OCI-LY3 (cell line): ENCODE data around the gene SLC25A47.

Experiments
- H2AFZ ChIP-seq: fragments of 200-600, 300-600 bp; shearing (Covaris generic); 2 replicates; pipeline ENCODE4 v1.6.0; 2014; ENCODE audit warnings: antibody characterized with exemption, low read depth, low read length
- H3K27ac ChIP-seq: fragments of 200-600, 300-600 bp; sonication (generic); 2 replicates; pipeline ENCODE4 v1.5.1; 2014; ENCODE audit warnings: mild to moderate bottlenecking, low read length, moderate library complexity, mixed read lengths
- H3K27me3 ChIP-seq: fragments of 200-600, 300-600 bp; sonication (generic); 2 replicates; pipeline ENCODE4 v1.6.1; 2014; ENCODE audit warnings: low read depth, low read length, mixed read lengths
- H3K36me3 ChIP-seq: fragments of 200-600, 300-600 bp; sonication (generic); replicated peaks from 2 replicates; pipeline ENCODE3; 2014; ENCODE audit warnings: low read depth, low read length, mixed read lengths
- H3K4me1 ChIP-seq: fragments of 300-600, 200-600 bp; sonication (generic); 2 replicates; pipeline ENCODE4 v1.6.1; 2014; ENCODE audit warnings: low read length, mixed read lengths
- H3K4me2 ChIP-seq: fragments of 200-600, 300-600 bp; sonication (generic); 2 replicates; pipeline ENCODE4 v1.6.1; 2014; ENCODE audit warnings: low read length, mixed read lengths
- H3K4me3 ChIP-seq: fragments of 300-600, 200-600 bp; sonication (generic); 2 replicates; pipeline ENCODE4 v1.5.1; 2014; ENCODE audit warnings: antibody characterized with exemption, mild to moderate bottlenecking, low read length, moderate library complexity
- H3K79me2 ChIP-seq: fragments of 300-600, 200-600 bp; shearing (Covaris generic); 2 replicates; pipeline ENCODE4 v1.6.1; 2014; ENCODE audit warnings: mild to moderate bottlenecking, low read length, mixed read lengths
- H3K9ac ChIP-seq: fragments of 300-600, 200-600 bp; shearing (Covaris generic); 2 replicates; pipeline ENCODE4 v1.6.0; 2014; ENCODE audit warnings: mild to moderate bottlenecking, low read length, moderate library complexity
- H3K9me3 ChIP-seq: fragments of 200-600, 300-600 bp; shearing (Covaris generic); 2 replicates; pipeline ENCODE4 v1.6.1; 2014; ENCODE audit warnings: low read length, mixed read lengths; ENCODE audit not compliant: insufficient read depth
- H4K20me1 ChIP-seq: fragments of 200-600, 300-600 bp; sonication (generic); 2 replicates; pipeline ENCODE4 v1.6.1; 2016; ENCODE audit warnings: low read length, mixed read lengths; ENCODE audit not compliant: insufficient read depth
- EZH2phosphoT487 ChIP-seq: fragments of 200-600 bp; shearing (Covaris generic); IDR thresholded peaks from 2 replicates; pipeline ENCODE4 v1.6.1; 2018; ENCODE audit warnings: antibody characterized with exemption, mixed run types, low read depth
- TF ChIP-seq, protein P1 (sequence below): fragments of 200-600, 300-600 bp; sonication (generic); IDR thresholded peaks from 2 replicates; pipeline ENCODE4 v1.5.1; 2014; ENCODE audit warnings: antibody characterized with exemption, low read length, low read depth

SLC25A47 gene

DNA sequence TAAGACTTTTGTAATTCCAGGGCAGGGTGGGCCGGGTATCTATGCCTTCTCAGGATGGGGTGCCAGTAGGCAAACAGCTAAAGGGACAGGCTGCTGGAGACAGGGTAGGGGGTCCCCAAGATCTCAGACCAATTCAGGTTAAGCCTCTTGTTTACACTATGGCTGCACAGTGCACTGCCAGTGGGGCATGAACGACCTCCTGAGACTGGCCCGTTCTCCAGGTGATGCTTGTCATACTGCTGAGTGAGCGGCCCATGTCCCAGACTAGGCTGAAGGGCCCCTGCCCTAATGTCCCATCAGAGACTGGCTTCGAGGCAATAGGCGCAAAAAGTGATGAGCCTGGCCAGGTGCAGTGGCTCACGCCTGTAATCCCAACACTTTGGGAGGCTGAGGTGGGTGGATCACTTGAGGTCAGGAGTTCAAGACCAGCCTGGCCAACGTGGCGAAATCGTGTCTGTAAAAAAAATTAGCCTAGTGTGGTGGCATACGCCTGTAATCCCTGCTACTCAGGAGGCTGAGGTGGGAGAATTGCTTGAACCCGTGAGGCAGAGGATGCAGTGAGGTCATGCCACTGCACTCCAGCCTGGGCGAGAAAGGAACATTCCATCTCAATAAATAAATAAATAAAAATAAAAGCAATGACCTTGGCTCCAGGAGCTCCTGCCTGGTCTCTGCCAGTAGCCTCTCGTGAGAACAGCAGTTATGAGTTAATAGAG, 29.5 kb upstream of the SLC25A47 start:
- TF ChIP-seq, protein P1, sequence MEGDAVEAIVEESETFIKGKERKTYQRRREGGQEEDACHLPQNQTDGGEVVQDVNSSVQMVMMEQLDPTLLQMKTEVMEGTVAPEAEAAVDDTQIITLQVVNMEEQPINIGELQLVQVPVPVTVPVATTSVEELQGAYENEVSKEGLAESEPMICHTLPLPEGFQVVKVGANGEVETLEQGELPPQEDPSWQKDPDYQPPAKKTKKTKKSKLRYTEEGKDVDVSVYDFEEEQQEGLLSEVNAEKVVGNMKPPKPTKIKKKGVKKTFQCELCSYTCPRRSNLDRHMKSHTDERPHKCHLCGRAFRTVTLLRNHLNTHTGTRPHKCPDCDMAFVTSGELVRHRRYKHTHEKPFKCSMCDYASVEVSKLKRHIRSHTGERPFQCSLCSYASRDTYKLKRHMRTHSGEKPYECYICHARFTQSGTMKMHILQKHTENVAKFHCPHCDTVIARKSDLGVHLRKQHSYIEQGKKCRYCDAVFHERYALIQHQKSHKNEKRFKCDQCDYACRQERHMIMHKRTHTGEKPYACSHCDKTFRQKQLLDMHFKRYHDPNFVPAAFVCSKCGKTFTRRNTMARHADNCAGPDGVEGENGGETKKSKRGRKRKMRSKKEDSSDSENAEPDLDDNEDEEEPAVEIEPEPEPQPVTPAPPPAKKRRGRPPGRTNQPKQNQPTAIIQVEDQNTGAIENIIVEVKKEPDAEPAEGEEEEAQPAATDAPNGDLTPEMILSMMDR = no peak
- no peak for TF ChIP-seq EZH2phosphoT487
- Histone ChIP-seq H3K4me3 (no peak overlapping the region), H3K9me3 (no peaks in the 10 kb centered on the region), H4K20me1 (no peaks in the 10 kb centered on the region), H2AFZ (no peak overlapping the region), H3K36me3 (no peaks in the 10 kb centered on the region), H3K4me2 (no peak overlapping the region), H3K9ac (no peak overlapping the region), H3K27me3 (no peaks in the 10 kb centered on the region), H3K27ac (no peak overlapping the region), H3K79me2 (no peaks in the 10 kb centered on the region), H3K4me1 (peaks cover 27% of the 10 kb centered on the region)

DNA sequence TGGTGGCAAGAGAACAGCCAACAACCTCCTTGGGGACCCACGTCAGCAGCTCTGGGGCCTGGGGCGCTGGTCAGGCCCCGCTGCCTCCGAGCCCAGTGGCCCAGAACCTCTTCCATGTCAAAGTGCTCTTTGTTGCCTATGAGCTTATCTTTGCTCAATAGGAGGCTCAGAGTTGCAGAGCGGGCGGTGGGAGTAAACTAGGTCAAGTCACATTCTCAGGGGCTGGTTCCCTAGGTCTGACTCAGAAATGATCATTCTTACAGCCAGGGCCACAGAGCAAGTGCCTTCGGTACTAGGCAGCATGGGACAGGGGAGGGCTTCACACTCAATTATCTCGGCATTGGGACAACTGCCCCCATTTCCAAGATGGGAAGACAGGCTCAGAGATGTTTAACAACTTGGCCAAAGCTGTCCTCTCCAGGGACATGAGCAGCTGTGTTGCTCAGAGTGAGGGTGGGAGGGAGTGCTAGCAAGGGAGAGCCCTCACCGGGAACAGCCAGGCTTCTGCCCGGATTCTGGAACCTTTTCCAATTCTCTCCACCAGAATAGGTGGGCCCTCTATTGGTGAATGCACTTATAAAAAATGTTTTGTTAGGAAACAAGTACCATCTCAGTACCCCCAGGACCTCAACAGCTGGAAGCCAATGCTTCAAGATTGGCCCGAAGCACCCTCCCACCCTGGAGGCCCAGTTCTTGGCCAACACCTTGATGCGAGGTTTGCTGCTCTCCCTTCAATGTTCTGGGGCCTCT, 28.8 kb upstream of the SLC25A47 start:
- Histone ChIP-seq H3K36me3 (no peaks in the 10 kb centered on the region), H4K20me1 (no peaks in the 10 kb centered on the region)

DNA sequence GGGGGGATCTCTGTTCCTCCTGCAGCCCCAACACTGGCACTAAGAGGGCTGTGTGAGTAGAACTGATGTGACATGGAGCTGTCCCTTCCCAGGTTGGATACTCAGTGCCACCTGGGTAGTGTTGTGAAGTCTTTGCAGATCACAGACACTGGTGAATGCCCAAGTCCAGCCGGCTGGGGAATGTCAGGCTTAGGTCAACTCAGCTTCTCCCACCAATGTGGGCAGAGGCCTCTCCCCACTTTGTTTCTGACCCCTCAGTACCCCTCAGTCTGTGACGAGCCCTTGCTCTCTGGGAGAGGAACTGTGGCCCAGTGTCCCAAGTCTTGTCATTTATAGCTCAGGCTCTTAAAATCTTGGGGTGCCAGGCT, 28.2 kb upstream of the SLC25A47 start:
- Histone ChIP-seq H3K4me2 (no peak overlapping the region), H3K36me3 (no peaks in the 10 kb centered on the region), H2AFZ (no peak overlapping the region), H3K27ac (no peak overlapping the region), H3K27me3 (no peaks in the 10 kb centered on the region), H3K4me1 (peaks cover 24% of the 10 kb centered on the region), H3K4me3 (no peak overlapping the region), H3K9ac (no peak overlapping the region), H3K79me2 (no peaks in the 10 kb centered on the region), H3K9me3 (no peaks in the 10 kb centered on the region), H4K20me1 (no peaks in the 10 kb centered on the region)
- TF ChIP-seq, protein P1 = no peak
- no peak for TF ChIP-seq EZH2phosphoT487

More for the DNA sequence above, 28.8 kb upstream of the SLC25A47 start:
- no peak overlapping the region for H3K4me2 ChIP-seq
- no peaks in the 10 kb centered on the region for H3K79me2 ChIP-seq
- no peak overlapping the region for H3K9ac ChIP-seq
- no peak for TF ChIP-seq EZH2phosphoT487
- TF ChIP-seq, protein P1 = no peak
- H3K4me1 ChIP-seq = peaks cover 27% of the 10 kb centered on the region
- H3K9me3 ChIP-seq = no peaks in the 10 kb centered on the region
- no peak overlapping the region for H2AFZ ChIP-seq
- H3K4me3 ChIP-seq = no peak overlapping the region
- no peak overlapping the region for H3K27ac ChIP-seq
- H3K27me3 ChIP-seq = no peaks in the 10 kb centered on the region

DNA sequence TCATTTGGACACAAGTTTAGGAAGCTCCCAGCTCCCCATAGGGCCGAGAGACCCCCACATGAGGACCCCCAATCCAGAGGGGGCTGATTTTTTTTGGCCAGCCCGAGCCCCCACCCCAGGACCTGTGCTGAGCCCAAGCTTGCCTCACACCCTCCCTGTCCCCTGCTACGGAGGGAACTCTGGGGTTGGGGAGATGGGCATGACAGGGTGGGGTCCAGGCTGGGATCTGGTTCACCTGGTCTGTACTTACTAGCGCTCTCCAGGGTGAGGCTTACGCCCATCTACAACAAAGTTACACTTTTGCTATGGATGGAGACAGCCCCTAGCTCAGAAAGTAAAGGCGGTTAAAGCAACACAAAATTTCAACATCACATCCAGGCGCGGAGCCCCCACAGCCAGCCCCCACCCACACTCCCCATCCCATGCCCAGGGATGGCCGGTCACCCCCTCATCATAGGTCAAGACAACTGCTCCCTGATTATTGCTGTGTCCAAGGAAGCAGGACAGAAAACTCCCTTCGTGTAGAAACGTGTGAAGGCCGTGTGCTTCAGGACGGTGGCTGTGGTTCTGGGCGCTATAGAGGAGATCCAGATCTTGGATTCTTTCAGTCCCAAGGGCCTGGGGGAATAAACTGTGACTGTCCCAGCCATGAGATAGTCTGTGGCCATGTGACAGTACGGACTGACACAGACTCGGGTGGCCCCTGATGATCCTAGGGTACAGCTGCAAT, 27.6 kb upstream of the SLC25A47 start:
- H3K4me1 ChIP-seq = peaks cover 18% of the 10 kb centered on the region
- H3K36me3 ChIP-seq = no peaks in the 10 kb centered on the region
- no peak overlapping the region for H3K4me2 ChIP-seq
- no peaks in the 10 kb centered on the region for H3K79me2 ChIP-seq
- H2AFZ ChIP-seq = no peak overlapping the region
- no peak for TF ChIP-seq EZH2phosphoT487
- TF ChIP-seq, protein P1 = no peak
- H3K27ac ChIP-seq = no peak overlapping the region
- H3K4me3 ChIP-seq = no peak overlapping the region
- H4K20me1 ChIP-seq = no peaks in the 10 kb centered on the region
- H3K9ac ChIP-seq = no peak overlapping the region
- H3K9me3 ChIP-seq = no peaks in the 10 kb centered on the region
- H3K27me3 ChIP-seq = no peaks in the 10 kb centered on the region
